Peyer's patch (tissue), 4 donors: ENCODE results near the gene RBM5.

Experiments used
- CTCF ChIP-seq, 6 experiments: fragments of 450-650 bp in 4 of 6; fragments of 200-600 bp in 2 of 6; sonication (generic) in 1 of 6; IDR thresholded peaks; one replicate each; pipeline ENCODE4 v1.5.1; 2017 to 2019; ENCODE audit warnings: antibody characterized with exemption in 6 of 6, mild to moderate bottlenecking in 3 of 6, moderate library complexity in 1 of 6
- POLR2A ChIP-seq, 2 donors: fragments of 450-650 bp; IDR thresholded peaks; one replicate each; pipeline ENCODE4 v1.5.1; 2017; ENCODE audit warnings: antibody characterized with exemption in 2 of 2, mild to moderate bottlenecking in 2 of 2, moderate library complexity in 2 of 2

GRCh38 chr3:50126287-50127211, 37.8 kb downstream of the RBM5 start:
- TF ChIP-seq CTCF (IDR thresholded peaks at IDR 0.05) (no peak), POLR2A (IDR thresholded peaks at IDR 0.05) (no peak)
